HepG2 (cell line): ENCODE data around the gene CARMIL1. TPM values are rescaled to one million over a fixed set of nuclear protein-coding genes. Genes with fewer than 3 reads are reported as not detected.
A peak's percentile ranks its signal among the peaks of the same experiment; 100 is the strongest.

Source experiments
- ATAC-seq: fragments of 200-7000 bp; cut with Tn5 transposase; 3 replicates; pipeline ENCODE4 v1.9.1; 2020; ENCODE audit warnings: mild to moderate bottlenecking, moderate library complexity
- BruUV-seq: library from RNA; stranded (reverse); fragments of 400-500 nt; replicated peaks from 2 replicates; lab custom pipeline; 2021; lab: Mats Ljungman, UMichigan
- CTCF ChIA-PET: fragments of 300-600 bp; formaldehyde crosslinking; extraction: SDS; loops from one replicate; lab custom pipeline; 2021; ENCODE audit warnings: low total read pairs, inconsistent platforms, low intra/inter-chr PET ratio; lab: Yijun Ruan, JAX
- POLR2A ChIA-PET: fragments of 350-600 bp; sonication (Branson Sonifier 250); formaldehyde crosslinking; loops from one replicate; lab custom pipeline; 2020; ENCODE audit warnings: antibody characterized with exemption, inconsistent platforms; lab: Yijun Ruan, JAX
- DNase-seq: peaks from one replicate; pipeline ENCODE4 v3.0.0-alpha.2; 2015; ENCODE audit warnings: low spot score
- FAIRE-seq: peaks from 3 replicates; lab custom pipeline; 2011; peaks lifted over from hg19 to GRCh38; lab: Jason Lieb, UNC
- H2AFZ ChIP-seq: one replicate; pipeline ENCODE4 v1.6.1; 2011; ENCODE audit warnings: low read length, inconsistent platforms
- H3K27ac ChIP-seq: fragments of 300-600 bp; 3 replicates; pipeline ENCODE4 v1.8.0; 2011; ENCODE audit warnings: mixed run types, mild to moderate bottlenecking, mixed read lengths, low read length, inconsistent platforms; ENCODE audit not compliant: insufficient read depth; ENCODE audit errors: extremely low read length
- H3K27me3 ChIP-seq, 2 experiments: fragments of 200-600 bp in 1 of 2; 2 replicates in 1 of 2; 3 replicates in 1 of 2; pipeline versions ENCODE4 v1.6.0 to v1.8.0; 2011; ENCODE audit warnings: low read length in 2 of 2, mild to moderate bottlenecking in 2 of 2, moderate library complexity in 2 of 2, inconsistent platforms in 1 of 2; ENCODE audit not compliant: insufficient read depth in 2 of 2, control insufficient read depth in 1 of 2
- H3K36me3 ChIP-seq, 2 experiments: fragments of 200-600 bp in 1 of 2; replicated peaks in 1 of 2; 2 replicates in 1 of 2; 3 replicates in 1 of 2; pipeline versions ENCODE4 v1.5.1 to v1.8.0; 2011; ENCODE audit warnings: low read length in 2 of 2, inconsistent platforms in 1 of 2; ENCODE audit not compliant: insufficient read depth in 2 of 2, control insufficient read depth in 1 of 2
- H3K4me1 ChIP-seq: 2 replicates; pipeline ENCODE4 v1.5.1; 2012; ENCODE audit warnings: low read length, inconsistent platforms; ENCODE audit not compliant: insufficient read depth
- H3K4me2 ChIP-seq: 2 replicates; pipeline ENCODE4 v1.6.0; 2011; ENCODE audit warnings: low read depth, low read length, inconsistent platforms
- H3K4me3 ChIP-seq, 3 experiments: fragments of 200-600 bp in 1 of 3; sonication (generic), shearing (Covaris generic) in 1 of 3; replicated peaks in 1 of 3; 2 replicates each; pipeline ENCODE4 v1.5.1; 2011 to 2016; ENCODE audit warnings: low read length in 3 of 3, inconsistent platforms in 2 of 3, low read depth in 2 of 3, mild to moderate bottlenecking in 2 of 3, control low read depth in 1 of 3, mixed read lengths in 1 of 3; ENCODE audit not compliant: insufficient read depth in 1 of 3
- H3K79me2 ChIP-seq: one replicate; pipeline ENCODE4 v1.6.1; 2011; ENCODE audit warnings: low read length, inconsistent platforms; ENCODE audit not compliant: insufficient read depth
- H3K9ac ChIP-seq: 2 replicates; pipeline ENCODE4 v1.6.0; 2011; ENCODE audit warnings: mild to moderate bottlenecking, low read depth, low read length, inconsistent platforms; ENCODE audit not compliant: insufficient read depth
- H3K9me3 ChIP-seq: 2 replicates; pipeline ENCODE4 v1.5.1; 2012; ENCODE audit warnings: mild to moderate bottlenecking, low read length
- H4K20me1 ChIP-seq: 2 replicates; pipeline ENCODE4 v1.6.0; 2011; ENCODE audit warnings: inconsistent platforms, mild to moderate bottlenecking, low read length, moderate library complexity; ENCODE audit not compliant: insufficient read depth
- CREB3 ChIP-seq: sonication (generic); formaldehyde crosslinking; IDR thresholded peaks from 2 replicates; pipeline ENCODE4 v1.5.0; 2020; ENCODE audit warnings: missing genetic modification reagents
- IRX3 ChIP-seq: sonication (generic); formaldehyde crosslinking; IDR thresholded peaks from 2 replicates; pipeline ENCODE4 v1.8.1; 2023; ENCODE audit warnings: mild to moderate bottlenecking, low read depth, missing genetic modification reagents, borderline replicate concordance
- MTA1 ChIP-seq: sonication (generic); formaldehyde crosslinking; IDR thresholded peaks from 2 replicates; pipeline ENCODE4 v1.4.0; 2020; ENCODE audit warnings: missing genetic modification reagents, mild to moderate bottlenecking, borderline replicate concordance
- RFX5 ChIP-seq: IDR thresholded peaks from 2 replicates; pipeline ENCODE4 v1.6.1; 2011; ENCODE audit warnings: low read depth, low read length, improper control_type of control experiment
- ZBED4 ChIP-seq: sonication (generic); formaldehyde crosslinking; IDR thresholded peaks from 2 replicates; pipeline ENCODE4 v1.4.0; 2020; ENCODE audit warnings: missing genetic modification reagents, borderline replicate concordance
- WGBS: methylation state at CpG from one replicate; pipeline ENCODE4 v1.1.6; 2017; ENCODE audit warnings: low lambda C conversion rate; 5-methylcytosine and 5-hydroxymethylcytosine counted together
- in situ Hi-C: cut with HindIII; loops from 2 replicates; pipeline ENCODE4 v1.10.0; 2017; ENCODE audit warnings: low pct_unique_long_range_greater_than_20kb; ENCODE audit not compliant: extremely low pct_ligation_motif_present
- intact Hi-C: fragments of 100-400 bp; cut with micrococcal nuclease; formaldehyde crosslinking; loops from one replicate; pipeline ENCODE4 v1.10.0; 2022; ENCODE audit not compliant: unreplicated experiment
- polyA plus RNA-seq, 8 experiments: library from polyadenylated mRNA; depleted of rRNA in 3 of 8; stranded (reverse) in 7 of 8; unstranded in 1 of 8; fragments of >200 nt; fragmentation: Illumina TruSeq in 4 of 8; extraction: Trizol in 4 of 8; gene quantifications; 2 replicates each; pipeline versions ENCODE4 v1.2.1 to v1.2.3, GENCODE V29; 2011 to 2016; ENCODE audit warnings: low read depth in 4 of 8, missing spikeins in 1 of 8, mixed read lengths in 1 of 8; ENCODE audit not compliant: insufficient read depth in 1 of 8
- total RNA-seq, 5 experiments: library from RNA; depleted of rRNA; stranded (reverse); fragments of >200 nt; fragmentation: Illumina TruSeq; extraction: Trizol; gene quantifications; 2 replicates each; pipeline ENCODE4 v1.2.3, GENCODE V29; 2016; ENCODE audit warnings: low read depth in 1 of 5

Gene CARMIL1
- total and polyA plus RNA-seq, 2 of the 13 experiments (the other 11 are each of a cell fraction or from before 2014, with no cell fraction given), result 1.8 to 2.6 TPM

GRCh38 chr6:25478973-25479372 is 199.8 kb downstream of the CARMIL1 start:
- H3K4me1 ChIP-seq, result no peaks in the 10 kb centered on the region
- ATAC-seq, result no peak
- H3K27me3 ChIP-seq, result no peaks in the 10 kb centered on the region
- no peak overlapping the region for H3K4me3 ChIP-seq
- TF ChIP-seq MTA1 (CRISPR knock-in tag) (no peak), CREB3 (no peak), RFX5 (no peak), ZBED4 (CRISPR knock-in tag) (no peak), IRX3 (CRISPR knock-in tag) (no peak)
- intact Hi-C loops, result no loop called here
- H2AFZ ChIP-seq, result peak overlapping the region; percentile 35
- H3K79me2 ChIP-seq, result no peaks in the 10 kb centered on the region
- no peak overlapping the region for H3K9ac ChIP-seq
- no TSS peak for BruUV-seq
- FAIRE-seq, result no peak
- in situ Hi-C loops, result no loop called here
- DNase-seq, result no peak
- ChIA-PET POLR2A (no interaction called here), CTCF (no interaction called here)
- H4K20me1 ChIP-seq, result no peaks in the 10 kb centered on the region
- no peak overlapping the region for H3K27ac ChIP-seq
- no peaks in the 10 kb centered on the region for H3K9me3 ChIP-seq
- 51% methylated on average over 1 of the region's 1 CpG for WGBS
- no peak overlapping the region for H3K4me2 ChIP-seq
- no peaks in the 10 kb centered on the region for H3K36me3 ChIP-seq
